A549 (cell line): ENCODE results near the gene ARID1B. TPM values are rescaled to one million over a fixed set of nuclear protein-coding genes. Genes with fewer than 3 reads are reported as not detected.

ENCODE experiments used
- ATAC-seq, 2 experiments: fragments of 200-7000 bp in 1 of 2; fragments of >200 bp in 1 of 2; cut with Nextera tagmentation in 1 of 2; cut with Tn5 transposase in 1 of 2; 3 replicates each; pipeline versions ENCODE4 v1.8.0 to v1.9.1; 2018 to 2020; ENCODE audit warnings: mild to moderate bottlenecking in 1 of 2, moderate library complexity in 1 of 2
- CTCF ChIA-PET: fragments of 300-600 bp; sonication (Branson Sonifier 250); formaldehyde crosslinking; extraction: SDS; loops from one replicate; lab custom pipeline; 2021; ENCODE audit warnings: antibody characterized with exemption, inconsistent platforms; lab: Yijun Ruan, JAX
- POLR2A ChIA-PET: fragments of 350-600 bp; formaldehyde crosslinking; extraction: SDS; loops from one replicate; lab custom pipeline; 2021; ENCODE audit warnings: antibody characterized with exemption, inconsistent platforms; lab: Yijun Ruan, JAX
- DNase-seq, 2 experiments: peaks; one replicate each; pipeline versions ENCODE4 v3.0.0 to v3.0.0-alpha.2; 2011 to 2016; ENCODE audit warnings: low read depth in 1 of 2, low spot score in 1 of 2
- FAIRE-seq: peaks from 2 replicates; lab custom pipeline; 2011; peaks lifted over from hg19 to GRCh38; lab: Jason Lieb, UNC
- H3K27ac ChIP-seq, 2 experiments: fragments of >200 bp; sonication (Bioruptor Twin); formaldehyde crosslinking; 3 replicates each; pipeline ENCODE4 v1.5.1; 2016 to 2017
- H3K4me1 ChIP-seq: fragments of >200 bp; sonication (Bioruptor Twin); formaldehyde crosslinking; 3 replicates; pipeline ENCODE4 v1.6.1; 2016
- H3K4me2 ChIP-seq: fragments of >200 bp; sonication (Bioruptor Twin); formaldehyde crosslinking; 3 replicates; pipeline ENCODE4 v1.6.1; 2016
- H3K4me3 ChIP-seq: fragments of >200 bp; sonication (Bioruptor Twin); formaldehyde crosslinking; 3 replicates; pipeline ENCODE4 v1.5.1; 2016
- H3K9me3 ChIP-seq: fragments of >200 bp; sonication (Bioruptor Twin); formaldehyde crosslinking; 3 replicates; pipeline ENCODE4 v1.6.1; 2016
- CBX2 ChIP-seq: fragments of 200-600 bp; sonication (generic); IDR thresholded peaks from 2 replicates; pipeline ENCODE4 v1.6.1; 2016; ENCODE audit warnings: low read depth, mild to moderate bottlenecking, borderline replicate concordance
- CEBPB ChIP-seq, 2 experiments: fragments of >200 bp in 1 of 2; sonication (Bioruptor Twin) in 1 of 2; formaldehyde crosslinking in 1 of 2; IDR thresholded peaks; 2 replicates each; pipeline ENCODE4 v1.6.1; 2012 to 2016
- CHD4 ChIP-seq: fragments of 200-600 bp; sonication (generic); IDR thresholded peaks from 2 replicates; pipeline ENCODE4 v1.6.1; 2016; ENCODE audit warnings: antibody characterized with exemption, mild to moderate bottlenecking, borderline replicate concordance
- E2F6 ChIP-seq: IDR thresholded peaks from 2 replicates; pipeline ENCODE4 v1.6.1; 2012; ENCODE audit warnings: low read depth, borderline replicate concordance
- ELK1 ChIP-seq: fragments of 150-350 bp; IDR thresholded peaks from 2 replicates; pipeline ENCODE4 v1.6.1; 2014; ENCODE audit warnings: low read depth, mild to moderate bottlenecking, low read length
- FOSB ChIP-seq: fragments of 250-450 bp; sonication (Bioruptor Pico); IDR thresholded peaks from 2 replicates; pipeline ENCODE4 v1.5.0; 2020; ENCODE audit warnings: mild to moderate bottlenecking, moderate library complexity
- FOSL2 ChIP-seq, 2 experiments: fragments of 450-650 bp in 1 of 2; fragments of >200 bp in 1 of 2; sonication (Bioruptor Twin) in 1 of 2; formaldehyde crosslinking; IDR thresholded peaks; 2 replicates each; pipeline versions ENCODE4 v1.5.0 to v1.6.1; 2016 to 2020; ENCODE audit warnings: mild to moderate bottlenecking in 1 of 2, moderate library complexity in 1 of 2
- HDAC2 ChIP-seq: fragments of 200-600 bp; sonication (generic); IDR thresholded peaks from 2 replicates; pipeline ENCODE4 v1.6.1; 2016
- HEYL ChIP-seq: fragments of 250-450 bp; sonication (Bioruptor Pico); IDR thresholded peaks from 2 replicates; pipeline ENCODE4 v1.8.0; 2021; ENCODE audit warnings: mild to moderate bottlenecking, moderate library complexity
- JUN ChIP-seq, 2 experiments: fragments of >200 bp; sonication (Bioruptor Twin); formaldehyde crosslinking; IDR thresholded peaks; 2 replicates in 1 of 2; 3 replicates in 1 of 2; pipeline ENCODE4 v1.6.1; 2016 to 2017
- MAFK ChIP-seq: fragments of 450-650 bp; IDR thresholded peaks from 2 replicates; pipeline ENCODE4 v1.6.1; 2014; ENCODE audit not compliant: partially characterized antibody
- PHF8 ChIP-seq: fragments of 200-600 bp; sonication (generic); IDR thresholded peaks from 2 replicates; pipeline ENCODE4 v1.6.1; 2016; ENCODE audit warnings: low read depth, mild to moderate bottlenecking, antibody characterized with exemption, moderate library complexity, borderline replicate concordance
- RAD21 ChIP-seq, 2 experiments: fragments of >200 bp in 1 of 2; sonication (Bioruptor Twin) in 1 of 2; formaldehyde crosslinking in 1 of 2; IDR thresholded peaks in 1 of 2; conservative IDR thresholded peaks in 1 of 2; 2 replicates in 1 of 2; 3 replicates in 1 of 2; pipeline ENCODE4 v1.6.1; 2012 to 2018; ENCODE audit warnings: inconsistent platforms in 1 of 2
- RARB ChIP-seq: fragments of 250-450 bp; sonication (Bioruptor Pico); IDR thresholded peaks from 2 replicates; pipeline ENCODE4 v1.8.0; 2021; ENCODE audit warnings: mild to moderate bottlenecking, moderate library complexity
- SMC3 ChIP-seq: fragments of >200 bp; sonication (Bioruptor Twin); formaldehyde crosslinking; IDR thresholded peaks from 3 replicates; pipeline ENCODE4 v1.6.1; 2018; ENCODE audit warnings: inconsistent platforms
- TFCP2L1 ChIP-seq: fragments of 250-450 bp; sonication (Bioruptor Pico); IDR thresholded peaks from 2 replicates; pipeline ENCODE4 v1.5.0; 2021; ENCODE audit warnings: mild to moderate bottlenecking
- USF2 ChIP-seq: fragments of 450-650 bp; IDR thresholded peaks from 2 replicates; pipeline ENCODE4 v1.6.1; 2014; ENCODE audit warnings: antibody characterized with exemption
- WGBS: methylation state at CpG from one replicate; pipeline ENCODE4 v1.1.6; 2017; ENCODE audit errors: missing lambda C conversion rate; 5-methylcytosine and 5-hydroxymethylcytosine counted together
- polyA plus RNA-seq, 4 experiments: library from polyadenylated mRNA; depleted of rRNA in 3 of 4; stranded (reverse); fragments of >200 nt; fragmentation: RNase III in 1 of 4; extraction: RNeasy Plus Mini Kit Qiagen cat#74134 plus additional on column Dnase treatment in 1 of 4; gene quantifications; 2 replicates in 3 of 4; 3 replicates in 1 of 4; pipeline ENCODE4 v1.2.3, GENCODE V29; 2011 to 2017

The ARID1B gene
- polyA plus RNA-seq, 2 of the 4 experiments (the other 2 are of a cell fraction): 13.5 to 16.3 TPM

GRCh38 chr6:156912431-156912830 is 135.3 kb downstream of the ARID1B start:
- no peak for ATAC-seq
- TF ChIP-seq ELK1 (no peak), RARB (CRISPR knock-in tag) (no peak), E2F6 (no peak), USF2 (no peak), CHD4 (no peak)

GRCh38 chr6:156914181-156914580 is 137.0 kb downstream of the ARID1B start:
- no peaks in the 10 kb centered on the region; the same call in 2 of the 3 replicates for H3K4me1 ChIP-seq
- no peak overlapping the region for H3K4me2 ChIP-seq
- DNase-seq: no peak
- 95% methylated on average over 7 of the region's 7 CpGs for WGBS
- TF ChIP-seq HEYL (CRISPR knock-in tag): no peak
- no peak for TF ChIP-seq RAD21 (conservative IDR thresholded peaks at IDR 0.05 in 1 of 2, IDR thresholded peaks at IDR 0.05 in 1 of 2)
- no peak for TF ChIP-seq FOSL2 (IDR thresholded peaks at IDR 0.05)
- no peak for TF ChIP-seq FOSL2 (CRISPR knock-in tag; IDR thresholded peaks at IDR 0.05)
- TF ChIP-seq MAFK: no peak
- TF ChIP-seq RARB (CRISPR knock-in tag): no peak
- TF ChIP-seq SMC3: no peak
- TF ChIP-seq FOSB (CRISPR knock-in tag): no peak
- no peak for TF ChIP-seq JUN (IDR thresholded peaks at IDR 0.05)
- TF ChIP-seq HDAC2: no peak
- TF ChIP-seq PHF8: no peak
- H3K4me3 ChIP-seq: no peak overlapping the region
- ChIA-PET CTCF (no interaction called here), POLR2A (no interaction called here)
- H3K9me3 ChIP-seq: no peaks in the 10 kb centered on the region
- no peak for ATAC-seq
- no peak overlapping the region for H3K27ac ChIP-seq
- FAIRE-seq: no peak

More at GRCh38 chr6:156912431-156912830, 135.3 kb downstream of the ARID1B start:
- no peak overlapping the region for H3K27ac ChIP-seq
- H3K9me3 ChIP-seq: no peaks in the 10 kb centered on the region
- FAIRE-seq (no peak), DNase-seq (no peak)
- POLR2A ChIA-PET: no interaction called here
- no peak overlapping the region for H3K4me2 ChIP-seq
- H3K4me3 ChIP-seq: no peak overlapping the region
- CTCF ChIA-PET: no interaction called here
- H3K4me1 ChIP-seq: no peaks in the 10 kb centered on the region; the same call in 2 of the 3 replicates

GRCh38 chr6:156916130-156916801 is 139.1 kb downstream of the ARID1B start:
- H3K27ac ChIP-seq: no peak overlapping the region
- 83% methylated on average over 11 of the region's 11 CpGs for WGBS
- no peak overlapping the region for H3K4me2 ChIP-seq
- no peaks in the 10 kb centered on the region for H3K4me1 ChIP-seq
- ATAC-seq (no peak), FAIRE-seq (no peak), DNase-seq (no peak)
- no peaks in the 10 kb centered on the region for H3K9me3 ChIP-seq
- no peak overlapping the region for H3K4me3 ChIP-seq
- POLR2A ChIA-PET: no interaction called here
- CTCF ChIA-PET: no interaction called here
- no peak for TF ChIP-seq CEBPB (IDR thresholded peaks at IDR 0.05)
- TF ChIP-seq ELK1: no peak
- no peak for TF ChIP-seq PHF8
- TF ChIP-seq CBX2: no peak
- no peak for TF ChIP-seq TFCP2L1 (CRISPR knock-in tag)
